ENCODE measurements around the gene TSPAN18.

- TF ChIP-seq POLR2AphosphoS5 (IDR thresholded peaks at IDR 0.05; ENCODE audit: low read depth) (no peak), CTCF (conservative IDR thresholded peaks at IDR 0.05; ENCODE audit: low read depth in 2 of 2) (no peak), EZH2 (IDR thresholded peaks at IDR 0.05; ENCODE audit: low read depth, unreplicated experiment) (no peak), EZH2phosphoT487 (IDR thresholded peaks at IDR 0.05; ENCODE audit: unreplicated experiment) (no peak), REST (IDR thresholded peaks at IDR 0.05; ENCODE audit: unreplicated experiment) (no peak), ETS1 (IDR thresholded peaks at IDR 0.05) (no peak), CREB1 (CRISPR knock-in tag; IDR thresholded peaks at IDR 0.05; ENCODE audit: low read depth) (no peak), JUNB (IDR thresholded peaks at IDR 0.05; ENCODE audit: unreplicated experiment) (no peak), STAT1 (IDR thresholded peaks at IDR 0.05; ENCODE audit: unreplicated experiment) (no peak), ZNF331 (CRISPR knock-in tag; IDR thresholded peaks at IDR 0.05; ENCODE audit: low read depth) (no peak), NANOG (IDR thresholded peaks at IDR 0.05; ENCODE audit: borderline replicate concordance) (no peak), ZNF462 (CRISPR knock-in tag; IDR thresholded peaks at IDR 0.05) (no peak)
Observed at GRCh38 chr11:44725016-44725685, 1.6 kb upstream of the TSPAN18 start.

Measured in GM23338 (cell line).